K562 (cell line): ENCODE data around the gene SCTR. TPM values are rescaled to one million over a fixed set of nuclear protein-coding genes. Genes with fewer than 3 reads are reported as not detected.

ENCODE experiments used
- CC2D1A ChIP-seq: fragments of 450-650 bp; IDR thresholded peaks from 2 replicates; pipeline ENCODE4 v1.6.1; 2017; ENCODE audit warnings: mild to moderate bottlenecking
- CHAMP1 ChIP-seq: fragments of 450-650 bp; IDR thresholded peaks from 2 replicates; pipeline ENCODE4 v1.6.1; 2016; ENCODE audit warnings: mild to moderate bottlenecking
- EP300 ChIP-seq: IDR thresholded peaks from 2 replicates; pipeline ENCODE4 v1.6.1; 2012; ENCODE audit warnings: low read length, improper control_type of control experiment
- ESRRA ChIP-seq: fragments of 450-650 bp; IDR thresholded peaks from 2 replicates; pipeline ENCODE4 v1.6.1; 2014; ENCODE audit warnings: low read depth, mild to moderate bottlenecking, moderate library complexity, borderline replicate concordance
- FOS ChIP-seq: IDR thresholded peaks from 3 replicates; pipeline ENCODE4 v1.6.1; 2011; ENCODE audit not compliant: insufficient read length; ENCODE audit errors: extremely low read depth
- GABPB2 ChIP-seq: fragments of 250-450 bp; sonication (Bioruptor Pico); conservative IDR thresholded peaks from 2 replicates; pipeline ENCODE4 v1.5.1; 2021; ENCODE audit warnings: mild to moderate bottlenecking
- JUND ChIP-seq, 2 experiments: IDR thresholded peaks; 2 replicates in 1 of 2; 3 replicates in 1 of 2; pipeline ENCODE4 v1.6.1; 2011; ENCODE audit warnings: borderline replicate concordance in 2 of 2, low read depth in 2 of 2, low read length in 2 of 2, improper control_type of control experiment in 1 of 2, missing biosample characterization in 1 of 2, missing genetic modification characterization in 1 of 2, missing genetic modification reagents in 1 of 2
- KAT7 ChIP-seq: sonication (generic); formaldehyde crosslinking; IDR thresholded peaks from 2 replicates; pipeline ENCODE4 v1.8.0; 2022; ENCODE audit warnings: missing genetic modification reagents, mild to moderate bottlenecking, borderline replicate concordance
- MCM7 ChIP-seq, 2 experiments: fragments of 450-650 bp; IDR thresholded peaks; 2 replicates each; pipeline ENCODE4 v1.6.1; 2016 to 2018
- NFATC3 ChIP-seq: fragments of 450-650 bp; IDR thresholded peaks from 2 replicates; pipeline ENCODE4 v1.6.1; 2017; ENCODE audit warnings: mild to moderate bottlenecking
- PTTG1 ChIP-seq: fragments of 450-650 bp; IDR thresholded peaks from 2 replicates; pipeline ENCODE4 v1.6.1; 2016; ENCODE audit warnings: low read depth, mild to moderate bottlenecking, missing genetic modification characterization, missing compliant biosample characterization
- RAD21 ChIP-seq, 2 experiments: fragments of 250-450 bp in 1 of 2; fragments of 450-650 bp in 1 of 2; sonication (Bioruptor Pico) in 1 of 2; formaldehyde crosslinking in 1 of 2; IDR thresholded peaks in 1 of 2; conservative IDR thresholded peaks in 1 of 2; 2 replicates each; pipeline versions ENCODE4 v1.4.0 to v1.8.0; 2020 to 2022; ENCODE audit warnings: mild to moderate bottlenecking in 2 of 2, moderate library complexity in 1 of 2
- RAD51 ChIP-seq: fragments of 450-650 bp; IDR thresholded peaks from 2 replicates; pipeline ENCODE4 v1.7.1; 2016; ENCODE audit warnings: low read depth, mild to moderate bottlenecking, borderline replicate concordance
- SMAD1 ChIP-seq: fragments of 150-350 bp; IDR thresholded peaks from 2 replicates; pipeline ENCODE4 v1.6.1; 2014; ENCODE audit warnings: low read length, low read depth; ENCODE audit not compliant: partially characterized antibody
- ZNF143 ChIP-seq: sonication (generic); formaldehyde crosslinking; IDR thresholded peaks from 2 replicates; pipeline ENCODE4 v1.9.0; 2022; ENCODE audit warnings: mild to moderate bottlenecking, missing genetic modification reagents
- ZNF277 ChIP-seq: fragments of 250-450 bp; sonication (Bioruptor Pico); IDR thresholded peaks from 2 replicates; pipeline ENCODE4 v1.8.0; 2022; ENCODE audit warnings: inconsistent platforms, mild to moderate bottlenecking, moderate library complexity, borderline replicate concordance
- polyA plus RNA-seq, 8 experiments: library from polyadenylated mRNA; depleted of rRNA in 4 of 8; stranded (reverse) in 5 of 8; unstranded in 3 of 8; fragments of >200 nt; fragmentation: Nextera tagmentation in 2 of 8; fragmentation: Illumina TruSeq in 1 of 8; extraction: Ambion mirVana in 2 of 8; extraction: Trizol in 1 of 8; gene quantifications; 2 replicates each; pipeline versions ENCODE4 v1.2.1 to v1.2.3, GENCODE V29; 2011 to 2014; ENCODE audit warnings: inconsistent platforms in 1 of 8, missing spikeins in 1 of 8
- total RNA-seq, 7 experiments: library from RNA; depleted of rRNA in 6 of 7; stranded (reverse); fragments of >200 nt in 6 of 7; fragmentation: Illumina TruSeq in 2 of 7; extraction: Trizol in 2 of 7; gene quantifications; 2 replicates each; pipeline versions ENCODE4 v1.2.1 to v1.2.3, GENCODE V29; 2011 to 2021; ENCODE audit warnings: low replicate concordance in 1 of 7
- TF ChIP-seq, protein P1 (sequence below): fragments of 250-450 bp; sonication (Bioruptor Pico); IDR thresholded peaks from 2 replicates; pipeline ENCODE4 v1.5.0; 2021; ENCODE audit warnings: mild to moderate bottlenecking, moderate library complexity
- TF ChIP-seq, protein P2 (sequence below): sonication (generic); formaldehyde crosslinking; IDR thresholded peaks from 2 replicates; pipeline ENCODE4 v1.8.0; 2022; ENCODE audit warnings: missing genetic modification reagents, mild to moderate bottlenecking, borderline replicate concordance

SCTR gene
- total and polyA plus RNA-seq, 9 of the 15 experiments (the other 6 are each of a cell fraction or from before 2014, with no cell fraction given), result not detected

- TF ChIP-seq, protein P1, sequence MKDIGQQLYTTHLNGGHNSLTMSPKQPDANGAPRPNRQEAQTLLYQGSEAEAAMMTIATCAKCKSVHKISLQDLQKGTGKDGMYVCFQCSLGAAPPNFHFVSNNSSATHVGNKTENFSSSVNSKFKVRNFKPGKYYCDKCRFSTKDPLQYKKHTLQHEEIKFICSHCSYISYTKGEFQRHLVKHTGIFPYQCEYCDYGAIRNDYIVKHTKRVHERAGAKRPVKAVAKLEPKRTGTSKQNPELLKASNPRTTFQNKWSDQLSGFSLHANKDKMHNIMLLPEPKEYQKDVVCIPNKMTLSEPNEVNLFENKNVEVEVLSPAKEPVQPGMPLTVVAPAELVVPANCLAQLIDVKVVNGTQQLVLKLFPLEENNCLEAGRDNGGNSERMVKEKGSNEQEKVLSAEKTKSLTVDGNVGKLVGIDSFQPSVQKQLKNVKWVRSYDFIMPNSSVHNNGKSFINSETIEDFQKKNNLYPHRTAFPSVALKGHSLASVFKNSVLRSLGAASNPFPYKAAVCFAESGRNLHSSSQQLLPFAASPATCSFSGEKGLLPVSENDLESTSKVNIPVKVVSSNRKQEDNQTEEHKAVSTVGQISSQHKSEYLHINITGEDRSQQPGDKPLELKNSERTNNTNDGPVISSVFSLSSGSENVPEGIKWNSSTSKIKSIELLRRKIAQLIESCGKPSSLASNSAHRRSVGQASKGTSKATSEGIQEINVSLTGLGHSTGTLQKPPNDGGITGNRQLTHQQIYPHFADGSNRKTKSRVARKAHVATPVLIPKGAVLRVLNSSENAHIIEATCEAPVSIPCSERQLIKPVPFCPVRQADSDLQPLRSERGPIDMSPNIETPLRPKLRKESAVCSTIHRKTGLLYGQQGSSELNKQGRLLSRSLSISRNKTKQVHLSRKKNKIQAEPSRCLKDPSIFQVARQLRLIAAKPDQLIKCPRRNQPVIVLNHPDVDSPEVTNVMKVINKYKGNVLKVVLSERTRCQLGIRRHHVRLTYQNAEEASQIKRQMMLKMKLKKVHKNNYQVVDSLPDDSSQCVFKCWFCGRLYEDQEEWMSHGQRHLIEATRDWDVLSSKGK, result no peak
- TF ChIP-seq EP300 (peak; percentile 52), PTTG1 (no peak), ESRRA (peak; percentile 87), CHAMP1 (no peak), FOS (no peak), NFATC3 (no peak), CC2D1A (0 out of 2 replicates have a peak, but pooled peaks have one; percentile 13), KAT7 (CRISPR knock-in tag) (no peak), ZNF143 (CRISPR knock-in tag) (no peak), MCM7 (IDR thresholded peaks at IDR 0.05) (no peak), ZNF277 (no peak), RAD21 (CRISPR knock-in tag; conservative IDR thresholded peaks at IDR 0.05 in 1 of 2, IDR thresholded peaks at IDR 0.05 in 1 of 2) (0 out of 4 replicates have a peak, but pooled peaks have one; percentile 6 to 19), RAD51 (no peak), GABPB2 (no peak), JUND (IDR thresholded peaks at IDR 0.05; ENCODE audit: borderline replicate concordance, low read depth, low read length) (0 out of 2 replicates have a peak, but pooled peaks have one; percentile 50), JUND (tag; IDR thresholded peaks at IDR 0.05; ENCODE audit: borderline replicate concordance, low read depth, low read length) (no peak), SMAD1 (no peak)
- TF ChIP-seq, protein P2, sequence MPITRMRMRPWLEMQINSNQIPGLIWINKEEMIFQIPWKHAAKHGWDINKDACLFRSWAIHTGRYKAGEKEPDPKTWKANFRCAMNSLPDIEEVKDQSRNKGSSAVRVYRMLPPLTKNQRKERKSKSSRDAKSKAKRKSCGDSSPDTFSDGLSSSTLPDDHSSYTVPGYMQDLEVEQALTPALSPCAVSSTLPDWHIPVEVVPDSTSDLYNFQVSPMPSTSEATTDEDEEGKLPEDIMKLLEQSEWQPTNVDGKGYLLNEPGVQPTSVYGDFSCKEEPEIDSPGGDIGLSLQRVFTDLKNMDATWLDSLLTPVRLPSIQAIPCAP (CRISPR knock-in tag), result no peak
Observed at GRCh38 chr2:119431155-119431975, 92.9 kb downstream of the SCTR start, which contains the start of gene TMEM37 (continued).
